ENCODE measurements around the gene GPHA2. TPM values are rescaled to one million over a fixed set of nuclear protein-coding genes. Genes with fewer than 3 reads are reported as not detected.
A peak's percentile ranks its signal among the peaks of the same experiment; 100 is the strongest.

GPHA2 gene
- total and polyA plus RNA-seq, 12 donors: 0.67 TPM; not detected in 11

- no peak overlapping the region for H3K27ac ChIP-seq
- intact Hi-C loops (cut with DNase I): no loop called here
- no peaks in the 10 kb centered on the region for H3K9me3 ChIP-seq (replicated peaks in 1 of 3)
- H3K4me3 ChIP-seq: no peak overlapping the region
- TF ChIP-seq CTCF (IDR thresholded peaks at IDR 0.05): no peak
- TF ChIP-seq POLR2A (IDR thresholded peaks at IDR 0.05): no peak
- H3K36me3 ChIP-seq (replicated peaks in 1 of 2): peaks cover 0 to 57% of the 10 kb centered on the region in 2 donors
- H3K27me3 ChIP-seq: no peaks in the 10 kb centered on the region
- 88 to 95% (median 94%) methylated on average over 5 to 19 of the region's 19 CpGs for WGBS, 4 donors
- DNase-seq: no peak
- peaks cover 0 to 6% of the 10 kb centered on the region in 2 donors for H3K4me1 ChIP-seq (replicated peaks in 1 of 2)
These were observed 38.2 kb downstream of the GPHA2 start for GRCh38 chr11:64897381-64898075.

GRCh38 chr11:64896448-64897022, 39.2 kb downstream of the GPHA2 start:
- intact Hi-C loops (cut with DNase I): no loop called here
- H3K27me3 ChIP-seq: no peaks in the 10 kb centered on the region
- H3K9me3 ChIP-seq (replicated peaks in 1 of 3): no peaks in the 10 kb centered on the region
- 88 to 95% (median 93%) methylated on average over 11 to 14 of the region's 14 CpGs for WGBS, 4 donors
- no peak overlapping the region for H3K27ac ChIP-seq
- H3K4me1 ChIP-seq (replicated peaks in 1 of 2): peaks cover 0 to 6% of the 10 kb centered on the region in 2 donors
- TF ChIP-seq CTCF (IDR thresholded peaks at IDR 0.05): no peak
- no peak for TF ChIP-seq POLR2A (IDR thresholded peaks at IDR 0.05)
- no peak overlapping the region for H3K4me3 ChIP-seq
- DNase-seq: no peak
- H3K36me3 ChIP-seq (replicated peaks in 1 of 2): peaks cover 0 to 47% of the 10 kb centered on the region in 2 donors

- H3K36me3 ChIP-seq (replicated peaks in 1 of 2): peaks cover 0 to 32% of the 10 kb centered on the region in 2 donors
- DNase-seq: no peak
- H3K27me3 ChIP-seq: no peaks in the 10 kb centered on the region
- intact Hi-C loops (cut with DNase I): loop anchor here (5.0 kb wide), 1 partner anchor 48 kb away; no protein-coding TSS in a partner anchor
- no peak overlapping the region for H3K4me3 ChIP-seq
- TF ChIP-seq CTCF (IDR thresholded peaks at IDR 0.05) (no peak), POLR2A (IDR thresholded peaks at IDR 0.05) (no peak)
- no peak overlapping the region for H3K27ac ChIP-seq
- peaks cover 0 to 6% of the 10 kb centered on the region in 2 donors for H3K4me1 ChIP-seq (replicated peaks in 1 of 2)
- H3K9me3 ChIP-seq (replicated peaks in 1 of 3): no peaks in the 10 kb centered on the region
- 83 to 87% (median 84%) methylated on average over 21 to 39 of the region's 39 CpGs; no CpG with 5 or more reads in 1 of the 4 donors for WGBS, 4 donors
These were observed 40.8 kb downstream of the GPHA2 start for GRCh38 chr11:64894812-64895452.

GRCh38 chr11:64894070-64894811, 41.5 kb downstream of the GPHA2 start:
- peaks cover 0 to 31% of the 10 kb centered on the region in 2 donors for H3K36me3 ChIP-seq (replicated peaks in 1 of 2)
- peaks cover 0 to 6% of the 10 kb centered on the region in 2 donors for H3K4me1 ChIP-seq (replicated peaks in 1 of 2)
- WGBS, 4 donors: 16 to 34% (median 27%) methylated on average over 6 to 14 of the region's 14 CpGs
- H3K9me3 ChIP-seq (replicated peaks in 1 of 3): no peaks in the 10 kb centered on the region
- DNase-seq: peak; percentile 80 to 90 (median 85)
- H3K4me3 ChIP-seq: no peak overlapping the region
- H3K27me3 ChIP-seq: no peaks in the 10 kb centered on the region
- TF ChIP-seq POLR2A (IDR thresholded peaks at IDR 0.05) (no peak), CTCF (IDR thresholded peaks at IDR 0.05) (peak; percentile 81 to 95 (median 89))
- intact Hi-C loops (cut with DNase I): loop anchor here (5.0 kb wide), 1 partner anchor 47 kb away; no protein-coding TSS in a partner anchor
- no peak overlapping the region for H3K27ac ChIP-seq
